Erythroblast (primary cell): Measurements from ENCODE around the gene PDE10A.

Experiments used
- GATA1 ChIP-seq: IDR thresholded peaks from 2 replicates; pipeline ENCODE4 v1.6.1; 2011; ENCODE audit warnings: low read depth, mild to moderate bottlenecking, control low read depth, low read length, moderate library complexity
- POLR2A ChIP-seq: IDR thresholded peaks from 2 replicates; pipeline ENCODE4 v1.6.1; 2011; ENCODE audit warnings: mild to moderate bottlenecking, low read length

GRCh38 chr6:165298402-165298801, 364.6 kb downstream of the PDE10A start:
- TF ChIP-seq POLR2A = no peak
- TF ChIP-seq GATA1 = no peak
